SK-N-SH (cell line): ENCODE measurements around the gene TRIM7. TPM values are rescaled to one million over a fixed set of nuclear protein-coding genes. Genes with fewer than 3 reads are reported as not detected.
A peak's percentile ranks its signal among the peaks of the same experiment; 100 is the strongest.

Experiments
- CTCF ChIA-PET: fragments of 300-600, 350-600 bp; formaldehyde crosslinking; extraction: SDS; loops from one replicate; lab custom pipeline; 2021; lab: Yijun Ruan, JAX
- POLR2A ChIA-PET: fragments of 350-600 bp; sonication (Branson Sonifier 250); formaldehyde crosslinking; extraction: SDS; loops from one replicate; lab custom pipeline; 2020; ENCODE audit warnings: antibody characterized with exemption, inconsistent platforms; lab: Yijun Ruan, JAX
- DNase-seq: peaks from one replicate; pipeline ENCODE4 v3.0.0; 2012
- H2AFZ ChIP-seq: fragments of 200-600 bp; sonication (generic); 2 replicates; pipeline ENCODE4 v1.8.1; 2016; ENCODE audit warnings: antibody characterized with exemption, mild to moderate bottlenecking, low read depth
- H3F3A ChIP-seq: fragments of 200-600 bp; sonication (generic); replicated peaks from 2 replicates; pipeline ENCODE3; 2016; ENCODE audit warnings: antibody characterized with exemption, mild to moderate bottlenecking; ENCODE audit not compliant: insufficient read depth
- H3K27ac ChIP-seq, 2 experiments: fragments of 200-500 bp in 1 of 2; fragments of 200-600 bp in 1 of 2; sonication (Bioruptor generic) in 1 of 2; sonication (generic), shearing (Covaris generic) in 1 of 2; 2 replicates each; pipeline versions ENCODE4 v1.5.1 to v1.6.1; 2014 to 2016; ENCODE audit warnings: low read depth in 2 of 2, inconsistent platforms in 1 of 2, low read length in 1 of 2, mild to moderate bottlenecking in 1 of 2, mixed read lengths in 1 of 2
- H3K27me3 ChIP-seq: fragments of 200-600 bp; sonication (generic), shearing (Covaris generic); 2 replicates; pipeline ENCODE4 v1.6.1; 2016; ENCODE audit warnings: mixed run types; ENCODE audit not compliant: insufficient read depth
- H3K36me3 ChIP-seq, 2 experiments: fragments of 200-500 bp in 1 of 2; fragments of 200-600 bp in 1 of 2; sonication (Bioruptor generic) in 1 of 2; sonication (generic) in 1 of 2; replicated peaks in 1 of 2; 2 replicates each; pipeline versions ENCODE3 to v1.5.1; 2014 to 2016; ENCODE audit warnings: low read length in 1 of 2, mild to moderate bottlenecking in 1 of 2; ENCODE audit not compliant: insufficient read depth in 2 of 2, control insufficient read depth in 1 of 2
- H3K4me1 ChIP-seq, 2 experiments: fragments of 200-500 bp in 1 of 2; fragments of 200-600 bp in 1 of 2; sonication (Bioruptor generic) in 1 of 2; sonication (generic), shearing (Covaris generic) in 1 of 2; 2 replicates each; pipeline versions ENCODE4 v1.5.1 to v1.6.1; 2014 to 2016; ENCODE audit warnings: low read depth in 1 of 2, low read length in 1 of 2, mixed run types in 1 of 2; ENCODE audit not compliant: insufficient read depth in 2 of 2, control insufficient read depth in 1 of 2
- H3K4me2 ChIP-seq: fragments of 200-600 bp; sonication (generic), shearing (Covaris generic); 2 replicates; pipeline ENCODE4 v1.6.1; 2017; ENCODE audit warnings: mixed run types
- H3K4me3 ChIP-seq, 2 experiments: fragments of 200-500 bp in 1 of 2; fragments of 200-600 bp in 1 of 2; sonication (Bioruptor generic) in 1 of 2; sonication (generic), shearing (Covaris generic) in 1 of 2; 2 replicates each; pipeline versions ENCODE4 v1.5.1 to v1.8.1; 2014 to 2016; ENCODE audit warnings: low read depth in 2 of 2, inconsistent platforms in 1 of 2, low read length in 1 of 2, mild to moderate bottlenecking in 1 of 2, mixed read lengths in 1 of 2, moderate library complexity in 1 of 2
- H3K79me2 ChIP-seq: fragments of 200-600 bp; sonication (generic); 2 replicates; pipeline ENCODE4 v1.8.1; 2017; ENCODE audit warnings: mild to moderate bottlenecking; ENCODE audit not compliant: insufficient read depth
- H3K9ac ChIP-seq: fragments of 200-600 bp; sonication (generic); 2 replicates; pipeline ENCODE4 v1.6.1; 2017; ENCODE audit warnings: mixed run types
- H3K9me2 ChIP-seq: fragments of 200-600 bp; sonication (generic); 2 replicates; pipeline ENCODE4 v1.6.1; 2017; ENCODE audit warnings: mixed run types
- H3K9me3 ChIP-seq: fragments of 200-600 bp; sonication (generic); 2 replicates; pipeline ENCODE4 v1.6.1; 2017; ENCODE audit warnings: mixed run types, mild to moderate bottlenecking, moderate library complexity
- H4K20me1 ChIP-seq: fragments of 200-600 bp; sonication (generic); 2 replicates; pipeline ENCODE4 v1.6.1; 2017; ENCODE audit warnings: mild to moderate bottlenecking, mixed run types; ENCODE audit not compliant: insufficient read depth
- CHD2 ChIP-seq: fragments of 150-350 bp; IDR thresholded peaks from 2 replicates; pipeline ENCODE4 v1.6.1; 2018; ENCODE audit warnings: low read length; ENCODE audit not compliant: partially characterized antibody
- CTCF ChIP-seq: fragments of 200-600 bp; sonication (generic); IDR thresholded peaks from 2 replicates; pipeline ENCODE4 v1.6.1; 2017; ENCODE audit warnings: antibody characterized with exemption, mild to moderate bottlenecking, moderate library complexity
- ELF1 ChIP-seq: IDR thresholded peaks from 2 replicates; pipeline ENCODE4 v1.4.0; 2012
- EZH2phosphoT487 ChIP-seq: fragments of 200-600 bp; sonication (generic); IDR thresholded peaks from 2 replicates; pipeline ENCODE4 v1.6.1; 2017; ENCODE audit warnings: low read depth, mixed run types, mild to moderate bottlenecking, antibody characterized with exemption, moderate library complexity, borderline replicate concordance
- FOSL2 ChIP-seq: IDR thresholded peaks from 2 replicates; pipeline ENCODE4 v1.4.0; 2012; ENCODE audit warnings: low read depth, mild to moderate bottlenecking, moderate library complexity, borderline replicate concordance
- GATA2 ChIP-seq: sonication (generic); formaldehyde crosslinking; IDR thresholded peaks from 2 replicates; pipeline ENCODE4 v1.5.0; 2020; ENCODE audit warnings: mild to moderate bottlenecking, missing genetic modification reagents
- IRF3 ChIP-seq: fragments of 150-350 bp; IDR thresholded peaks from 2 replicates; pipeline ENCODE4 v1.6.1; 2016; ENCODE audit warnings: mild to moderate bottlenecking, low read depth, low read length
- MXI1 ChIP-seq: IDR thresholded peaks from 2 replicates; pipeline ENCODE4 v1.6.1; 2012; ENCODE audit warnings: mild to moderate bottlenecking, low read depth, low read length, improper control_type of control experiment
- NRF1 ChIP-seq: IDR thresholded peaks from 2 replicates; pipeline ENCODE4 v1.6.1; 2012; ENCODE audit warnings: low read depth, mild to moderate bottlenecking, low read length
- POLR2AphosphoS5 ChIP-seq: IDR thresholded peaks from 2 replicates; pipeline ENCODE4 v1.6.1; 2012; ENCODE audit warnings: low read depth, low read length
- RFX5 ChIP-seq: IDR thresholded peaks from 2 replicates; pipeline ENCODE4 v1.6.1; 2012; ENCODE audit warnings: mild to moderate bottlenecking, improper control_type of control experiment, low read length
- RXRA ChIP-seq: IDR thresholded peaks from 2 replicates; pipeline ENCODE4 v1.4.0; 2012; ENCODE audit warnings: low read depth, mild to moderate bottlenecking, borderline replicate concordance
- YY1 ChIP-seq: IDR thresholded peaks from 2 replicates; pipeline ENCODE4 v1.4.0; 2012; ENCODE audit warnings: low read depth, mild to moderate bottlenecking
- whole genome bisulfite sequencing: methylation state at CpG from one replicate; pipeline ENCODE4 v1.1.6; 2017; ENCODE audit warnings: low lambda C conversion rate; 5-methylcytosine and 5-hydroxymethylcytosine counted together
- polyA plus RNA-seq, 3 experiments: library from polyadenylated mRNA; depleted of rRNA; stranded (reverse); fragments of >200 nt; gene quantifications; 2 replicates each; pipeline ENCODE4 v1.2.3, GENCODE V29; 2012

The TRIM7 gene
- polyA plus RNA-seq (2012; rRNA removed): 2.0 and 3.5 TPM in 2 replicates
- 2.8 and 2.9 TPM in 2 replicates for polyA plus RNA-seq (2012; cell fraction: cytosol; rRNA removed)
- polyA plus RNA-seq (2012; cell fraction: nucleus; rRNA removed): 2.4 and 3.9 TPM in 2 replicates

GRCh38 chr5:181204826-181205760 is at the start of gene TRIM7:
TSS of gene TRIM7 (minus strand) at chr5:181205196. CDS start at chr5:181205110, 86 bp downstream.
- Histone ChIP-seq H3F3A (peaks cover 27% of the 10 kb centered on the region), H2AFZ (peak within 1 kb of the TSS; percentile 83), H3K36me3 (no peaks in the 10 kb centered on the region), H3K9ac (peak within 1 kb of the TSS; percentile 41; the same call in 1 of the 2 replicates), H3K27ac (no peak within 1 kb of the TSS; a peak in 1 of 4 replicates), H3K4me1 (peaks cover 0 to 21% of the 10 kb centered on the region in 2 experiments; a peak in 1 of 4 replicates), H3K4me2 (peak within 1 kb of the TSS; percentile 80), H3K79me2 (no peaks in the 10 kb centered on the region), H3K9me3 (no peaks in the 10 kb centered on the region), H3K27me3 (no peaks in the 10 kb centered on the region), H3K4me3 (peak within 1 kb of the TSS; percentile 62 to 75), H3K9me2 (no peaks in the 10 kb centered on the region), H4K20me1 (no peaks in the 10 kb centered on the region; the same call in 1 of the 2 replicates)
- WGBS: 8% methylated on average over 32 of the region's 94 CpGs
- peak; percentile 72 for DNase-seq
- TF ChIP-seq NRF1 (no peak), RXRA (no peak), CHD2 (no peak), ELF1 (no peak), IRF3 (no peak), MXI1 (no peak), CTCF (no peak), YY1 (no peak), GATA2 (no peak), FOSL2 (no peak), EZH2phosphoT487 (no peak), RFX5 (no peak), POLR2AphosphoS5 (no peak)
- CTCF ChIA-PET: interaction anchor here (1.0 to 6.5 kb wide), 6 partner anchors 10 to 37 kb away, joined by 3 to 72 read pairs (median 6); no protein-coding TSS in a partner anchor
- POLR2A ChIA-PET: interaction anchor here (0.9 to 1.1 kb wide), 3 partner anchors 12 to 39 kb away, joined by 3 read pairs; partner anchors contain the start of gene RACK1
